ENCODE measurements around the gene FAM219A.
A peak's percentile ranks its signal among the peaks of the same experiment; 100 is the strongest.

FAM219A gene

GRCh38 chr9:34437006-34437925 lies 21.1 kb downstream of the FAM219A start:
- peak; percentile 87 for DNase-seq (ENCODE audit: low read depth)
- no peak overlapping the region for H3K4me3 ChIP-seq (ENCODE audit: low read depth, low read length)
- TF ChIP-seq CTCF (IDR thresholded peaks at IDR 0.05; ENCODE audit: insufficient read depth, low read depth, low read length, missing control alignments): peak; percentile 70

GRCh38 chr9:34431667-34432066 lies 26.7 kb downstream of the FAM219A start:
- TF ChIP-seq CTCF (IDR thresholded peaks at IDR 0.05; ENCODE audit: insufficient read depth, low read depth, low read length, missing control alignments): no peak
- no peak overlapping the region for H3K4me3 ChIP-seq (ENCODE audit: low read depth, low read length)
- DNase-seq (ENCODE audit: low read depth): no peak

- H3K4me3 ChIP-seq (ENCODE audit: low read depth, low read length): no peak overlapping the region
- no peak for TF ChIP-seq CTCF (IDR thresholded peaks at IDR 0.05; ENCODE audit: insufficient read depth, low read depth, low read length, missing control alignments)
- DNase-seq (ENCODE audit: low read depth): peak; percentile 54
Measured at GRCh38 chr9:34430843-34431437, 27.4 kb downstream of the FAM219A start.

- TF ChIP-seq CTCF (IDR thresholded peaks at IDR 0.05; ENCODE audit: insufficient read depth, low read depth, low read length, missing control alignments): no peak
- no peak overlapping the region for H3K4me3 ChIP-seq (ENCODE audit: low read depth, low read length)
- no peak for DNase-seq (ENCODE audit: low read depth)
Measured at GRCh38 chr9:34428325-34428958, 29.9 kb downstream of the FAM219A start.

- no peak for DNase-seq (ENCODE audit: low read depth)
- no peak overlapping the region for H3K4me3 ChIP-seq (ENCODE audit: low read depth, low read length)
- no peak for TF ChIP-seq CTCF (IDR thresholded peaks at IDR 0.05; ENCODE audit: insufficient read depth, low read depth, low read length, missing control alignments)
Measured at GRCh38 chr9:34426347-34427074, 31.9 kb downstream of the FAM219A start.

GRCh38 chr9:34419716-34420504 lies 38.5 kb downstream of the FAM219A start:
- no peak for TF ChIP-seq CTCF (IDR thresholded peaks at IDR 0.05; ENCODE audit: insufficient read depth, low read depth, low read length, missing control alignments)
- no peak for DNase-seq (ENCODE audit: low read depth)
- H3K4me3 ChIP-seq (ENCODE audit: low read depth, low read length): no peak overlapping the region

Measured in GM12865 (cell line).